GM21526 (cell line): Measurements from ENCODE around the gene ATF4.
A peak's percentile ranks its signal among the peaks of the same experiment; 100 is the strongest.

ENCODE experiments used
- ATAC-seq: cut with Tn5 transposase; IDR thresholded peaks from one replicate; pipeline ENCODE4 v1.9.1; 2021; ENCODE audit warnings: moderate library complexity; ENCODE audit not compliant: unreplicated experiment, low FRiP score

The ATF4 gene, protein sequence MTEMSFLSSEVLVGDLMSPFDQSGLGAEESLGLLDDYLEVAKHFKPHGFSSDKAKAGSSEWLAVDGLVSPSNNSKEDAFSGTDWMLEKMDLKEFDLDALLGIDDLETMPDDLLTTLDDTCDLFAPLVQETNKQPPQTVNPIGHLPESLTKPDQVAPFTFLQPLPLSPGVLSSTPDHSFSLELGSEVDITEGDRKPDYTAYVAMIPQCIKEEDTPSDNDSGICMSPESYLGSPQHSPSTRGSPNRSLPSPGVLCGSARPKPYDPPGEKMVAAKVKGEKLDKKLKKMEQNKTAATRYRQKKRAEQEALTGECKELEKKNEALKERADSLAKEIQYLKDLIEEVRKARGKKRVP

DNA sequence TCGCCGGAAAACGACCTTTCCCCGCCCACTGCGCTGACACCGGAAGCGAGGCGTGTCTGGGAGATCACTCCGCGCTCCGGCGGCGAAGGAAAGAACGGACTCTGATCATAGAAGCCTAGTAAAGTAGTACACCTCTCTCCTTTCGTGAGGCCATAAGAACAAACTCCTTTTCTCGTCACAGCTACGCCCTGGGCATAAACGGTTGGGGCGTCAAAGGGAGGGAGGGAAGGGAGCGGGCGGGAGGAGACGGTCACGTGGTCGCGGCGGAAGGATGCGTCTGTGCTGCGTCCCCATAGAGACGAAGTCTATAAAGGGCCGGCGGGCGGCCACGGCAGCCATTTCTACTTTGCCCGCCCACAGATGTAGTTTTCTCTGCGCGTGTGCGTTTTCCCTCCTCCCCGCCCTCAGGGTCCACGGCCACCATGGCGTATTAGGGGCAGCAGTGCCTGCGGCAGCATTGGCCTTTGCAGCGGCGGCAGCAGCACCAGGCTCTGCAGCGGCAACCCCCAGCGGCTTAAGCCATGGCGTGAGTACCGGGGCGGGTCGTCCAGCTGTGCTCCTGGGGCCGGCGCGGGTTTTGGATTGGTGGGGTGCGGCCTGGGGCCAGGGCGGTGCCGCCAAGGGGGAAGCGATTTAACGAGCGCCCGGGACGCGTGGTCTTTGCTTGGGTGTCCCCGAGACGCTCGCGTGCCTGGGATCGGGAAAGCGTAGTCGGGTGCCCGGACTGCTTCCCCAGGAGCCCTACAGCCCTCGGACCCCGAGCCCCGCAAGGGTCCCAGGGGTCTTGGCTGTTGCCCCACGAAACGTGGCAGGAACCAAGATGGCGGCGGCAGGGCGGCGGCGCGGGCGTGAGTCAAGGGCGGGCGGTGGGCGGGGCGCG is at the start of gene ATF4:
Gene ATF4, plus strand, starts transcription at position 337 of the 880 bp plus-strand sequence. CDS start 884 bp downstream, outside the sequence.
- peak; percentile 36 for ATAC-seq

DNA sequence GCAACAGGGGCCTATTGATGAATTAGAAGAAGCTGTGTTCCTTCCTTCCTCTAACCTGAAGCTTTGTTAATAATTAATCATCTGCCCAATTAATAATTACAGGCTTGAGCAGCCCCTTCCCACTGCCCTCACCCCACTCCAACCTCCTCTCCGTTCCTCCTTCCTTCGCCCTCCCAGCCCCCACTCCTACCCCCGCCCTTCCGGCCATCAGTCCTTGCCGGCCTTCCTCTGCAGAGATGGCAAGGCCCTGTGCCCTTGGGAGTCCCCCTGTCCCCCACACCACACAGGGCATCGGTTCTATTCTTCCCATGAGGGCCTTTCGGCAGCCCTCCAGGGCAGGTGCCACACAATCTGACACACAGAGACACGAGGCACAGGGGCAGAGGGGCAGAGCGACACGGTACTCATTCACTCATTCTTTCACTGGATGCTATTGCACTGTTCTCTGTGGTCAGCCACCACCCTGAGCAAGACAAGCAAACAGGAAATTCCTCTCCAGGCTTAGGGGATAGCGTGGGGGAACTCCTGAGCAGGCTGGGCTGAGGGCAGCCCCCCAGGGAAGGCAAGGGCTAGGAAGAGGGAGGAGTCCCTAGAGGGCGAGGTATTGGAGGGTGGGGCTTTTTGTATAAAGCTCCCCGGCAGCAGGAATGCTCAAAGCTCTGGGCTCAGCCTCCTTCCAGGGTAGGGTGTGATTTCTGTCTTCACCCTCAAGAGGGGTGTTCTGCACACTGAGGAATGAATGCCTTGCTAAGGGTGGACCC is 48.8 kb upstream of the ATF4 start:
- no peak for ATAC-seq

DNA sequence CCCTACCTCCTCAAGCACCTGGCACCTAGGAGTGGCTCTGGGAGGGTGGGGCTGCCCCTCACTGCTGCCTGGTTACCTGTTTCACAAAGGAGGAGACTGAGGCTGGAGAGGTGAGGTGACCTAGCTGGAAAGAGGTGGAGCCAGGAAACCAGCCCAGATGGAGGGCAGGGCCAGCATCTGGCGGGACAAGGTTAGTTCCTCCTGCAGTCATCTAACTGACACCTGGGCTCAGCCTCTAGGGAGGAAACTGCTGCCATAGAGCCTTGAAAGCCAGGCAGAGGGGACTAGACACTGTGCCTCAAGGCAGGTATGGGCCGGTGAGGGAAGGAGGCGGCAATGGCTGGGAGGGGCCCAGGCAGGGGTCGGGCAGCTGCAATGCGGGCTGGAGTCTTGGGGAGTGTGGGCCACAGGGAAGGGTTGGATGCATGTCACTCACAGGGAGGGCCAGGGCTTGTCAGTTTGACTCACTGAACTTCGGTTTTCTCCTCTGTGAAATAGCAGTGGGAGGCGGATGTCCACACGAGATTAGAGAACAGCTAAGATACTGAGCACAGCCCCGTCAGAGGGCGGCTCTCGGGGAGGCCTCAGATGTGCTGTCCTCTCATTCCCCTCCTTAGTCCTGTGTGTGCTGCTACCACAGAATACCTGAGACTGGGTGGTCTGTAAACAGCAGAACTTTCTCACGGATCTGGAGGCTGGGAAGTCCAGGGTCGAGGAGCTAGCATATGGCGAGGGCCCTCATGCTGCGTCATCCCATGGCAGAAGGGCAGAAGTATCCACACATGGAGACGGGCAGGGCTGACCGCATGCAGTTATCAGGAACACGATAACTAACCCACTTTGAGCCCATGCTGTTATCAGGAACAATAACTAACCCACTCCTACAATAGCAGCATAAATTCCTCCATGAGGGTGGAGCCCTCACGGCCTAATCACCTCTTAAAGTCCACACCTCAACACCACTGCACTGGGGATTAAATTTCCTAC is 47.5 kb upstream of the ATF4 start:
- ATAC-seq: no peak

DNA sequence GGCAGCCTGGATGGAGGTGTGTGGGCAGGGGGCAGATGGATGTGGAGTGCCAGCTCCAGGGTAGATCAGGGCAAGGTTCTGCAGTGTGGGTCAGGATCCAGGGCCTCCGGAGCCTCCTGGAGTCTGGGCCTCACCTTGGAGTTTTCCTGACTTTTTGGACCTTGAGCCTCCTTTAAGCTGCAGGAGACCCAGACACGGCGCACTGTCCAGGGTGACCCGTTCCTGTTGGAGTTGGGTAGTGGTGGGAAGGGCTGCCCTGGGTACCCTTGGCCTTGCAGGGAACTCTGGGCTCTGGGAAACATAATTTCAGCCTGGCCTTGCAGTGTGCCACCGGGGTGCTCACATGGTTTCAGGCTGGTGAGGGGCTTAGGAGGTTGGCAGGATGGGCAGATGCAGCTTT is 46.5 kb upstream of the ATF4 start:
- ATAC-seq: no peak

DNA sequence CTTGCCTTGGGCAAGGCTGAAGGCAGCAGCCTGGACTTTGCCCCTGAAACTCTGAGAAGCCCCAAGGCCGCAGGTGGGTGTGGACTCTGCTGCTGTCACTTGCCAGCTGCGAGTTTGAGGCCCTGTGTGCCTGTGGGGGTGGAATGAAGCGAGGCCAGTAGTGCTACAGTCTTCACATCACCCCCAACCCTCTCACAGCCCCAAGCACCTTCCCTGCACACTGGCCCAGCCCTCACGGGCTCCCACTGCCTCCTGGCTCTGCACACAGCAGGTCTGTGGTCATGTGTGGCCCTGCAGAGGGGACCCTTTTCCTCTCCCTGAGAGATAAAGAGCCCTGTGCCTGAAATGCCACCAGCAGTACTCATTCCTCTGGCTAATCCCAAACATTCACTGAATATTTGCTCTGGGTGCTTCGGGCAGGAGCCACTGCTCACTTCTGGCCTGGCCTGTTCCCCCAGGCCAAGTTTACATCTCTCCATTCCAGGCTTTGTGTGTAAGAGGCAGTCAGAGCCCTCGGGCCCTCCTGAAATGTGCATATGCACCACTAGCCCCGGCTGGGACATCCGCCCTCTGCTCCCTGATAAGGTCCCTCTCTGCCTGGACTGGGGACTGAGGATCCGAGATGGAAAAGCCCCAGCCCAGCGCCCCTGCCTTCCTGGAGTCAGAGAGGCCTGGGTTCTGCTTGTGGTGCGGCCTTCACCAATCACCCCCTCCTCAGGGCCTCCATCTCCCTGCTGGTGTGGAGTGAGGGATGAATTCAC is 45.8 kb upstream of the ATF4 start:
- ATAC-seq: no peak

DNA sequence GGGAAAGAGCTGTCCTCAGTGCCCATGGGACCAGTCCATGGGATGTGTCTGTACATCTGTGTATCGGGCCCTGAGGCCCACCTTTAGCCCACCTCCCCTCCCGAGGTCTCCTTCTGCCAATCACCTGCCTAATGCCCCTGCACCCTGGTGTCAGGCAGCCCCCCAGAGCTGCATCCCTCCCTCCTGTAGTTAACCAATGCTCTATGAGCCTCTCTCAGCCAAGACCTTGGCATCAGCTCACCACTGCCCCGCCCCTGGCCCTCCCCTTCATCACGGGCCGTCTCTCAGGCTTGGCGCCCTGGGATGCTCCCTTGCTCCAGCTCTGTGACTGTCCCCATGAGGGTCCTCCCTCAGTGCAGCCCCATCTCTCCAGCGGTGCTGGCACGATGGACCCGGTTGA is 45.0 kb upstream of the ATF4 start:
- ATAC-seq: no peak

DNA sequence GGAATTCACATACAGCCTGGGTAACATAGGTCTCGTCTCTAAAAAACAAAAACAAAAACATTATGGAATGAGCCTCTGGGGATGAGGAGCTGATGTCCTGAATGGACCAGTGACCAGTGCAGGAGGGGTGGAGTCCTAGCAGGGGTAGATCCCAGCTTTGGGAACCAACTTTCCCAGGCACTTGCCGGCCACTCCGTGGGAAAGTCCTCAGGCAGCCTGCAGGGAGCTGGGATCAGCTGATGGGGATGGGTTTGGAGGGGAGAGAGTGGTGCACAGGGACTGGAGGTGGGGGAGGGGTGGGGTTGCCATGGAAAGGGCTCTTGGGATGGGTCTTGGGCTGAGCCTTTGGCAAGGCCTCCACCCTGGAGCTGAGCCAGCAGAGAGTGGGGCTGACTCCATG is 44.5 kb upstream of the ATF4 start:
- no peak for ATAC-seq

DNA sequence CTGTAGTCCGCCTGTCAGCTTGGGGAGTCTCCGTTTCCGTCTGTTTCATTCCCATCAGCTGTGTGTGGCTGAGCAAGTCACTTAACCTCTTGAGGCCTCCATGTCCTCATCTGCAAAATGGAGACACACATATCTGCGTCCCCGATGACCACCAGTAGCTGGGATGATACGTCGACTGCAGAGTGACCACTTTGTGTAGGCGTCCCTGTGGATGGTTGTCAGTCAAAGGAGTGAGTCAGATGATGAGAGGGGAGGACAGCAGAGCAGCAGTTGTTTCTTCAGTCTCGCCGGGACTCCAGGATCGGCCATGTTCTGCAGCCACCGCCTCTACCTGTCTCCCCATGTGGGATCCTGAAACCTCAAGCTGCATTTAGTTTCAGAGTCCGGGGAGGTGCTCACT is 43.7 kb upstream of the ATF4 start:
- ATAC-seq: no peak

DNA sequence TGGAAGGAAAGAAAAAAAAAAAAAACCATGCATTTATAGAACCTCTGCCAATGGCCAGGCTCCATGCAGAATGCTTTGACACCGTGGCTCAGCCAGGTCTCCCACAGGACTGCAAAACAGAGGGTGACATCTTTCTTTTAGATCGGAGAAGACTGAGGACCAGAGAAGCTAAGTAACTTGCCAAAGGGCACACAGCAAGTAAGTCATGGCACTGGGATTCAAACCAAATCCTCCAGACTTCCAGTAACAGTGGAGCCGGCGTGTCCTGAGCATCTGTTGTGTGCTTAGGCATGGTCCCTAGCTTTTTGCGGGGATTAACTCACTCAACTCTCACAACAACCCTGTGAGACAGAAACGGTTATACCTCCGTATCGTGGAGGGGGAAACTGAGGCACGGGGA is 42.8 kb upstream of the ATF4 start:
- no peak for ATAC-seq

DNA sequence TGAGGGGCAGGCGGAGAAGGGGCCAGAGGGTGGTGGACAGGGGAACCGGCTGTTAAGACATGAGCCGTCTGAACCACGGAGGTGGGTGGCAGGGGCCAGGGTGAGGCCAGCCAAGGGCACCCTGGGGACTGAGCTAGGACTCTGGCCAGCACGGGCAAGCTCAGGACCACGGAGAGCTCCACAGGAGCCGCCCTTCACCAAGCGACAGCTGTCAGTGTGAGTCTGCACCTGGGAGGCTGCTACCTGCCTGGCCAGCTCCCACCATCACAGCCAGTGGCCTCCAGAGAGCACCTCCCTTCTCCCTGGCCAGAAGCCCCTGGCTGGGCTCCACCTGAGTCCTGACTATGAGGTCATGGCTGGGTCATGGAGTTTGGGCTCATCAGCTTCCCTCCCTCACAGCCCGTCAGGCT is 41.9 kb upstream of the ATF4 start:
- ATAC-seq: no peak

DNA sequence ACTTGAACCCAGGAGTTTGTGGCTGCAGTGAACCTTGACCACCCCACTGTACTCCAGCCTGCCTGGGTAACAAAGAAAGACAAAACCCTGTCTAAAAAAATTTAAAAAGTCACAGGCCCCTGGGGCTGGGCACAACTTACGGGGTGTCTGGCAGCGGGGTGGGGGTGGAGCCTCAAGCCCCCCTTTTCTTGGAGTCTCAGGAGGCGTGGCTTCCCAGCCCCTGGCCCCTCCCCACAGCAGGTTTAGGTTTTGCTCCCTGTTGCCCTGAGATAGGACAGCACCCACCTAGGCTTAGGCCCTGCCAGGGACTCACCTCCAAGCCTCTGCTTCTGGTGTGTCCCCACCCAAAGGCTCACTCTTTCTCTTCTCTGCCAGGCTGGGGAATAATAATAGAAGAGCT is 41.1 kb upstream of the ATF4 start:
- ATAC-seq: no peak

DNA sequence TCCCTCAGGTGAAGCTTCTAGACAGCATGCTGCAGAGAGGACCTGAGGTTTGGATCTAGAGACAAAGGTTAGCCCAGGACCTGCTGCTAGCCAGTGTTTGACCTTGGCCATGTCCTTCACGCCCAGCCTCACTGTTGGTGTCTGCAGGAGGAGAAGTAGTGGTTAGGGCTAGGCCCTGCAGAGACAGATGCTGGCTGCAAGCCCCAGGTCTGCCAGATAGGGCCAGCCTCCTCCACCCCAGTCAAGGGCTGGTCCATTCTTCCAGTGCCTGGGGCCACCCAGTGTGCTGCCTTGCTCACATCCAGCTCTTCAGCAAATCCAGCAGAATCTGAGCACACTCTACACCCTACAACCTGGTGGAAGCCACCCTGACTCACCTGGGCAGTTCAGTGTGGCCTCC is 39.8 kb upstream of the ATF4 start:
- no peak for ATAC-seq

DNA sequence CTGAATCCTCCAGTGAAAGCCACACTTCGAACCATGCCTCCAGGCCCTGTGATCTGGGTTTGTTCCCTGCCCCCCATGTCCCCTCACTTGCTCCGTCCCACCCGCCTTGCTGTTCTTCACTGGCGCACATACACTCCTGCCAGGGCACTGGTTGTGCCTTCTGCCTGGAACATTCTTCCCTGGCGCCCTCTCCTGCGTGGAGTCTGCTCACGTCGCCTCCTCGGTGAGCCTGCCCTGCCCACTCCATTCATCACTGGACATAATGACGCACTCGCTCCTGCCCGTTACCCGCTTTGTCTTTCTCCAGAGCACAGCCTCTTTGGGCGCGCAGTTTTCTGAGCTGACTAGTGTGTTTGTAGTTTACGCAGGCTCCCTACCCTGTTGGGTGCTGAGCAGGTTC is 39.3 kb upstream of the ATF4 start:
- no peak for ATAC-seq

DNA sequence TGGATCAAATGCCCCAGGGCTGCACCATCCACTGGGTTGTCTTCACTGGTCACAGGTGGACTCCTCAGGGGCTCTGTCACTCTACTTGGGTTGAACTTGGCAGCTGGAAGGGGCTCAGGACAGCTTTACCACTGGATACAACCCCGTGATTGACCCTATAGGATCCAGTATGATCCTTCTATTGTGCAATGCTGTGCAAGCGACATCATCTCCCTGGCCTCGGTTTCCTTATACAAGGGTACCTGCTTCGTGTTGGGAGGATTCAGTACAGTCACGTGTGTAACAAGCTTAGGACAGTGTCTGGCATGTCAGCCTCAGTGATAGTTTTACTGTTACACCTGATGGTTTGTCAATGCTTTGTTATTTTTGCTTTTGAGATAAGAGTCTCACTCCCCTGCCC is 38.8 kb upstream of the ATF4 start:
- no peak for ATAC-seq

DNA sequence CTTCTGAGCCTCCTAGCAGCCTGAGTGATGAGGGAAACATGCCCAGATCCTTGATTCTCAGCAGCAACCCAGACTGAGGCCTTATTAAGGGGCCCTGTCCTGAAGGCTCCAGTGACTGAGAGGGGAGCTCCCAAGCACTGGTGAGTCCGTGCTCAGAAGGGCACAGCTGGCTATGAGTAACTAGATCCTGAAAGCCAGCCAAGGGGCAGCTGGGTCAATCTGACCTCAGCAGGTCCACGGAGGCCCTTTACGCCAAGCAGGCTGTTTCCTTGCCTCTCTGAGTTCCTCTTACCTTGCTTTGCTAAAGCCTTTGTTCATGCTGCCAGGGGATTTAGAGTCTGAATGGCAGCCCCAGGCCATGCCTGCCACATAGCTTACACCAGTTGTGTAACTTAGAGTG is 37.6 kb upstream of the ATF4 start:
- no peak for ATAC-seq

DNA sequence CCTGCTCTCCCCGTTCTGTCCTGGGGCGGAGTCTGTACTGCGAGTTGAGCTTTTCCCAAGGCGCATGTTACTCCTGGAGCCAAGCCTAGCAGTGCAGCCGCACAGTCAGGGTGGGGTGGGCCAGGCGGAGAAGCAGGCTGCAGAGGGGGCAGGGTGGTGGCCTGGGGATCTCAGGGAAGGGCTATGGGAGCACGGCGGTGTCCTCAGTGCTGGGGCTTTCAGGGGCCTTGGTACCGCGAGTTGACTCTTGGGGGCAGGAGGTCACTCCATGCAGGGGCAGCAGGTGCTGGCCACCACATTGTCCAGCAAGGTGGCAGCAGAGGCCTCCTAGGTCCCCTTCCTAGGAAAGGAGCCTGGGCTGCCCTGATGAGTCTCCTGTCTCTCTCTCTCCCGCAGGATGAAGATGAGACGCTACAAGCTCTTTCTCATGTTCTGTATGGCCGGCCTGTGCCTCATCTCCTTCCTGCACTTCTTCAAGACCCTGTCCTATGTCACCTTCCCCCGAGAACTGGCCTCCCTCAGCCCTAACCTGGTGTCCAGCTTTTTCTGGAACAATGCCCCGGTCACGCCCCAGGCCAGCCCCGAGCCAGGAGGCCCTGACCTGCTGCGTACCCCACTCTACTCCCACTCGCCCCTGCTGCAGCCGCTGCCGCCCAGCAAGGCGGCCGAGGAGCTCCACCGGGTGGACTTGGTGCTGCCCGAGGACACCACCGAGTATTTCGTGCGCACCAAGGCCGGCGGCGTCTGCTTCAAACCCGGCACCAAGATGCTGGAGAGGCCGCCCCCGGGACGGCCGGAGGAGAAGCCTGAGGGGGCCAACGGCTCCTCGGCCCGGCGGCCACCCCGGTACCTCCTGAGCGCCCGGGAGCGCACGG is 33.2 kb upstream of the ATF4 start:
- ATAC-seq: no peak

DNA sequence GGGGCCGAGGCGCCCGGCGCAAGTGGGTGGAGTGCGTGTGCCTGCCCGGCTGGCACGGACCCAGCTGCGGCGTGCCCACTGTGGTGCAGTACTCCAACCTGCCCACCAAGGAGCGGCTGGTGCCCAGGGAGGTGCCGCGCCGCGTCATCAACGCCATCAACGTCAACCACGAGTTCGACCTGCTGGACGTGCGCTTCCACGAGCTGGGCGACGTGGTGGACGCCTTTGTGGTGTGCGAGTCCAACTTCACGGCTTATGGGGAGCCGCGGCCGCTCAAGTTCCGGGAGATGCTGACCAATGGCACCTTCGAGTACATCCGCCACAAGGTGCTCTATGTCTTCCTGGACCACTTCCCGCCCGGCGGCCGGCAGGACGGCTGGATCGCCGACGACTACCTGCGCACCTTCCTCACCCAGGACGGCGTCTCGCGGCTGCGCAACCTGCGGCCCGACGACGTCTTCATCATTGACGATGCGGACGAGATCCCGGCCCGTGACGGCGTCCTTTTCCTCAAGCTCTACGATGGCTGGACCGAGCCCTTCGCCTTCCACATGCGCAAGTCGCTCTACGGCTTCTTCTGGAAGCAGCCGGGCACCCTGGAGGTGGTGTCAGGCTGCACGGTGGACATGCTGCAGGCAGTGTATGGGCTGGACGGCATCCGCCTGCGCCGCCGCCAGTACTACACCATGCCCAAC is 32.4 kb upstream of the ATF4 start:
- no peak for ATAC-seq
